Gastrocnemius medialis (tissue), 4 donors: ENCODE results near the gene ANGEL2. TPM values are rescaled to one million over a fixed set of nuclear protein-coding genes. Genes with fewer than 3 reads are reported as not detected.

Experiments used
- ATAC-seq, 2 donors: fragments of 150-250 bp; one replicate each; pipeline ENCODE4 v1.9.1; 2016
- DNase-seq, 2 donors: peaks; one replicate each; pipeline ENCODE4 v3.0.0-alpha.2; 2019
- H3K27ac ChIP-seq, 4 donors: fragments of 200-600 bp; sonication (generic); 1 replicate in 1 of 4; 2 replicates in 3 of 4; pipeline ENCODE4 v1.5.1; 2016 to 2018; ENCODE audit warnings: mild to moderate bottlenecking in 2 of 4, moderate library complexity in 1 of 4
- H3K27me3 ChIP-seq, 3 donors: fragments of 200-600 bp; sonication (generic) in 2 of 3; 1 replicate in 1 of 3; 2 replicates in 2 of 3; pipeline versions ENCODE4 v1.5.1 to v1.6.0; 2016 to 2019; ENCODE audit warnings: mild to moderate bottlenecking in 1 of 3, moderate library complexity in 1 of 3
- H3K36me3 ChIP-seq, 2 donors: fragments of 200-600 bp; sonication (generic) in 1 of 2; one replicate each; pipeline ENCODE4 v1.5.1; 2017 to 2018
- H3K4me1 ChIP-seq, 2 donors: fragments of 200-600 bp; sonication (generic) in 1 of 2; one replicate each; pipeline ENCODE4 v1.5.1; 2016 to 2017; ENCODE audit warnings: mild to moderate bottlenecking in 2 of 2
- H3K4me3 ChIP-seq, 4 donors: fragments of 200-600 bp; sonication (generic) in 3 of 4; 1 replicate in 1 of 4; 2 replicates in 3 of 4; pipeline ENCODE4 v1.5.1; 2016 to 2019; ENCODE audit warnings: mild to moderate bottlenecking in 2 of 4
- H3K9me3 ChIP-seq, 3 donors: fragments of 200-600 bp; sonication (generic) in 2 of 3; 1 replicate in 1 of 3; 2 replicates in 2 of 3; pipeline ENCODE4 v1.5.1; 2016 to 2019
- POLR2A ChIP-seq, 2 donors: fragments of 450-650 bp; IDR thresholded peaks; one replicate each; pipeline ENCODE4 v1.6.1; 2017; ENCODE audit warnings: antibody characterized with exemption in 2 of 2, mild to moderate bottlenecking in 2 of 2, moderate library complexity in 2 of 2
- in situ Hi-C, 4 donors: fragments of 200-750 bp; cut with MboI; loops; one replicate each; pipeline versions ENCODE4 v1.15.0 to v1.8.0; 2017; ENCODE audit warnings: low sequenced_read_pairs in 4 of 4
- intact Hi-C: fragments of 100-400 bp; cut with DNase I; formaldehyde crosslinking; loops from one replicate; pipeline ENCODE4 v1.15.1; 2023; ENCODE audit warnings: low total_unique reads
- total RNA-seq, 4 donors: library from RNA; depleted of rRNA; stranded (reverse); fragments of >200 nt; gene quantifications; one replicate each; pipeline versions ENCODE4 v1.1.0 to v1.2.3, GENCODE V29; 2016
- TF ChIP-seq, protein P1 (sequence below), 5 experiments: fragments of 450-650 bp in 3 of 5; fragments of 200-600 bp in 2 of 5; sonication (generic) in 2 of 5; IDR thresholded peaks in 4 of 5; conservative IDR thresholded peaks in 1 of 5; 1 replicate in 4 of 5; 2 replicates in 1 of 5; pipeline ENCODE4 v1.5.1; 2016 to 2019; ENCODE audit warnings: antibody characterized with exemption in 5 of 5, mild to moderate bottlenecking in 3 of 5, moderate library complexity in 3 of 5

The ANGEL2 gene
- total RNA-seq, 4 donors from 2014 or later: 17.7 to 33.2 (median 25.1) TPM

DNA sequence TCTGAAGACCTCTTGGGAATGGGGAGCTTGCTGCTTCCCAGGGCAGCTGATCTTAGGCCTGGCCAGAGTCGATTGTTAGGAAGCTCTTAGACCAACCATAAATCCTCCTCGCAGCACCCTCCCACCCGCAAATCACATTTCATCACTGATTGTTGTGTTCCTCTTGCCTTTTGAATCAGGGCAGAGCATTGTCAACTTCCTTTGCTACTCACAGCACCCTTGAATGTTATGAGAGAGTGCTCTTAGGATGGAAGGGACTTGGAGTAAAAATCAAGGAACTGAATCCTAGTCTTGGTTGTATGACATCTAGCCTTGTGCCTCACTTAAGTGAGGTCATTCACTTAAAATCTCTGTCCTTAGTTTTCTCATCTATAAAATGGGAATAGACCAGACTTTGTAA, 62.3 kb downstream of the ANGEL2 start:
- in situ Hi-C loops: no loop called here
- intact Hi-C loops: no loop called here
- no peak overlapping the region for H3K27ac ChIP-seq

DNA sequence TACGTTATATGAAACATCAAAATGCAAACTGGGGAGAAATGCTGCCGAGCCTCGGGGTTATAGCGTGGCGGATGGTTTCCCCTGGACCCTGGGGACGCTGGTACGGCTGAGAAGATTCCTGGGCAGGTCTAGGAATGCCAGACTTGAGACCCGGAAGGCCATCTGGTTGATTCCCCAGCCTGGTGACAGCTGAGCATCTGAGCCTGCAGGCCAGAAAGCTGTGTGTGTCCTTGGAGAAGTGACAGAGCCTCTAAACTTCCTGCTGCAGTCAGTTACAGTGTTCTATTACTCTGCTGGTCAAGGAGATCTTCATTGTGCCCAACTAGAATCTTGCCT, 63.1 kb downstream of the ANGEL2 start:
- in situ Hi-C loops: no loop called here
- Histone ChIP-seq H3K36me3 (no peaks in the 10 kb centered on the region), H3K27me3 (peaks cover 0 to 3% (median 0%) of the 10 kb centered on the region in 3 donors), H3K9me3 (no peaks in the 10 kb centered on the region), H3K27ac (no peak overlapping the region), H3K4me1 (peaks cover 16 to 19% of the 10 kb centered on the region in 2 donors), H3K4me3 (no peak overlapping the region)
- ATAC-seq: no peak
- intact Hi-C loops: no loop called here
- DNase-seq: no peak
- TF ChIP-seq, protein P1, sequence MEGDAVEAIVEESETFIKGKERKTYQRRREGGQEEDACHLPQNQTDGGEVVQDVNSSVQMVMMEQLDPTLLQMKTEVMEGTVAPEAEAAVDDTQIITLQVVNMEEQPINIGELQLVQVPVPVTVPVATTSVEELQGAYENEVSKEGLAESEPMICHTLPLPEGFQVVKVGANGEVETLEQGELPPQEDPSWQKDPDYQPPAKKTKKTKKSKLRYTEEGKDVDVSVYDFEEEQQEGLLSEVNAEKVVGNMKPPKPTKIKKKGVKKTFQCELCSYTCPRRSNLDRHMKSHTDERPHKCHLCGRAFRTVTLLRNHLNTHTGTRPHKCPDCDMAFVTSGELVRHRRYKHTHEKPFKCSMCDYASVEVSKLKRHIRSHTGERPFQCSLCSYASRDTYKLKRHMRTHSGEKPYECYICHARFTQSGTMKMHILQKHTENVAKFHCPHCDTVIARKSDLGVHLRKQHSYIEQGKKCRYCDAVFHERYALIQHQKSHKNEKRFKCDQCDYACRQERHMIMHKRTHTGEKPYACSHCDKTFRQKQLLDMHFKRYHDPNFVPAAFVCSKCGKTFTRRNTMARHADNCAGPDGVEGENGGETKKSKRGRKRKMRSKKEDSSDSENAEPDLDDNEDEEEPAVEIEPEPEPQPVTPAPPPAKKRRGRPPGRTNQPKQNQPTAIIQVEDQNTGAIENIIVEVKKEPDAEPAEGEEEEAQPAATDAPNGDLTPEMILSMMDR (IDR thresholded peaks at IDR 0.05 in 4 of 5, conservative IDR thresholded peaks at IDR 0.05 in 1 of 5): no peak
- TF ChIP-seq POLR2A (IDR thresholded peaks at IDR 0.05): no peak

More for the DNA sequence above, 62.3 kb downstream of the ANGEL2 start:
- ATAC-seq: no peak
- Histone ChIP-seq H3K36me3 (no peaks in the 10 kb centered on the region), H3K4me3 (no peak overlapping the region), H3K27me3 (peaks cover 0 to 3% (median 0%) of the 10 kb centered on the region in 3 donors), H3K9me3 (no peaks in the 10 kb centered on the region), H3K4me1 (peaks cover 16 to 19% of the 10 kb centered on the region in 2 donors)
- TF ChIP-seq POLR2A (IDR thresholded peaks at IDR 0.05): no peak
- TF ChIP-seq, protein P1 (IDR thresholded peaks at IDR 0.05 in 4 of 5, conservative IDR thresholded peaks at IDR 0.05 in 1 of 5): no peak
- DNase-seq: no peak

DNA sequence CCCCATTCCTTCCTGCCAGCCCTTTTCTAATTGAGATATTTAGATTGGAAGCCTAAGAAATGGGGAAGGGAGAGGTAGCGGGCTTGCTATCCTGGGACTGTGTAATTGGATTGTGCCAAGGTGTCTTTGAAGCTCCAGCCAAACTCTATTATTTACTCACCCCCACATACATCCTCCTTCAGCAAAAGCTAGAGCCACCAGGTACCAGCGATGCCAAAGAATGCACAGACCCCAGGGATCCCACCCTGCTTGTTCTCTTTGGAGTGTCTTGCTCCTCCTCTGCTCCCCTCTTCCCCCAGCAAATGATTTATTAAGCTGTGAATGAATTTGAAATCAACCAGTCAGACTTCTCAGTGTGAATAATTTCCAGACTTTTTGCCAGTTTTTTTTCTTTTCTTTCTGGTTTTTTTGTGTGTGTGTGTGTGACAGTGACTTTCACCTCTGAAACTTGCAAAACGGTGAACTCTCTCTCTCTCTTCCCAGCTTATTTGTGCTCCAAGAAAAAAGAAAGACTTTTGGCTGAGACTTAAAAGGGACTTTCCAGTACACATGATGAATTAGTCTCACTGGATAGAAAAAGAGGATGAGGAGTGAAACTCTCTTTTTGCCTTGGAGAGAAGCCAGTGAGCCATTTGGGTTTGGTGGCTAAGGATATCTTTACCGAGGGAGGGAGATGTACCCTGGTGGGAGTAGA, 63.6 kb downstream of the ANGEL2 start:
- Histone ChIP-seq H3K4me1 (peaks cover 16 to 19% of the 10 kb centered on the region in 2 donors), H3K4me3 (no peak overlapping the region), H3K27ac (no peak overlapping the region), H3K36me3 (no peaks in the 10 kb centered on the region), H3K9me3 (no peaks in the 10 kb centered on the region), H3K27me3 (peaks cover 0 to 3% (median 0%) of the 10 kb centered on the region in 3 donors)
- DNase-seq: no peak
- no peak for TF ChIP-seq POLR2A (IDR thresholded peaks at IDR 0.05)
- TF ChIP-seq, protein P1 (IDR thresholded peaks at IDR 0.05 in 4 of 5, conservative IDR thresholded peaks at IDR 0.05 in 1 of 5): no peak
- intact Hi-C loops: no loop called here
- no peak for ATAC-seq
- in situ Hi-C loops: no loop called here

DNA sequence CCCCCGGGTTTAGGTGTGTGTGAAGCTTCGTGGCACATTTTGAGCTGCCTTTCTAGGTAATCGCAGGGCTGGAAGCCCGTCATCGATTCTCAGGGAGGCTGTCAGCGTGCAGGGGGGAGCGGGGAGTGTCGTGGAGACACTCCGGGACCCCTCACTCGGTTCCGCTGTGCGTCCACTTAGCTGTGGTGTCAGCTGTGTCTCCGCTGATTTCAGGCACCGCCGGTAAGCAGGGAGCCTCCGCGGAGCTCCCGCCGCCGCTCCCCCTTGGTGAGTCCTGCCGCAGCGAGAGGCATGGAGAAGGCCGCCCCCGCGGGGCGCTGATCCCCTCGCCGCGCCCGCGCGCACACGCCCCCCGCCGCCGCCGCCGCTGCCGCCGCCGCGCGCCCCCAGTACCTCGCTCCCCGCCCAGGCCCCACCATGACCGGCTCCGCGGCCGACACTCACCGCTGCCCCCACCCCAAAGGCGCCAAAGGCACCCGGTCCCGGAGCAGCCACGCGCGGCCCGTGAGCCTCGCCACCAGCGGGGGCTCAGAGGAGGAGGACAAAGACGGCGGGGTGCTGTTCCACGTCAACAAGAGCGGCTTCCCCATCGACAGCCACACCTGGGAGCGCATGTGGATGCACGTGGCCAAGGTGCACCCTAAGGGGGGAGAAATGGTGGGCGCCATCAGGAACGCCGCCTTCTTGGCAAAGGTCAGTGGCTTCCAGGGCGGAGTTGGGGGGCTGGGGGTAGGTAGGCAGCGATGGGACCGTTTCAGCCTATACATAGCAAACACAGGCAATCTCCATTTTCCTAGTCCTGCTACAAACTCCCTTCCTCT, 64.3 kb downstream of the ANGEL2 start:
- peaks cover 16 to 19% of the 10 kb centered on the region in 2 donors for H3K4me1 ChIP-seq
- intact Hi-C loops (no loop called here), in situ Hi-C loops (no loop called here)
- H3K36me3 ChIP-seq: no peaks in the 10 kb centered on the region
- TF ChIP-seq, protein P1 (IDR thresholded peaks at IDR 0.05 in 4 of 5, conservative IDR thresholded peaks at IDR 0.05 in 1 of 5): no peak
- no peak for TF ChIP-seq POLR2A (IDR thresholded peaks at IDR 0.05)
- no peaks in the 10 kb centered on the region for H3K9me3 ChIP-seq
- no peak overlapping the region for H3K27ac ChIP-seq
- H3K4me3 ChIP-seq: peak overlapping the region; percentile 37 to 70 (median 64)
- H3K27me3 ChIP-seq: peaks cover 0 to 3% (median 0%) of the 10 kb centered on the region in 3 donors
- ATAC-seq (no peak), DNase-seq (no peak)
